ENCODE measurements around the gene CHAD.
"Not testable (repeated sequence)": the region's sequence is repeated elsewhere in the genome, so short reads cannot be mapped to it uniquely, and the experiment has no call there.

The CHAD gene

DNA sequence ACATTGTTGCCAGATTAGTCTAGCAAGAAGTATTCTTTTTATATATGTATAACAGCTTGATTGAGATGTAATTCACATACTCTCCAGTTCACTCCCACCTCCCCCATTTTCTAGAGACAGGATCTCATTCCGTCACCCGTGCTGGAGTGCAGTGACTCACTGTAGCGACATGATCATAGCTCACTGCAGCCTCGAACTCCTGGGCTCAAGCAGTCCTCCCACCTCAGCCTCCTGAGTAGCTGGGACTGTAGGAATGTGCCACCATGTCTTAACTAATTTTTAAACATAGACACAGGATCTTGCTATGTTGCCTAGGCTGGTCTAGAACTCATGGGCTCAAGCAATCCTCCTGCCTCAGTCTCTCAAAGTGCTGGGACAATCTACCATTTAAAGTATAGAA is 6.7 kb upstream of the CHAD start:
- no peak for DNase-seq (ENCODE audit: low read depth in 4 of 4, low spot score in 1 of 4)

DNA sequence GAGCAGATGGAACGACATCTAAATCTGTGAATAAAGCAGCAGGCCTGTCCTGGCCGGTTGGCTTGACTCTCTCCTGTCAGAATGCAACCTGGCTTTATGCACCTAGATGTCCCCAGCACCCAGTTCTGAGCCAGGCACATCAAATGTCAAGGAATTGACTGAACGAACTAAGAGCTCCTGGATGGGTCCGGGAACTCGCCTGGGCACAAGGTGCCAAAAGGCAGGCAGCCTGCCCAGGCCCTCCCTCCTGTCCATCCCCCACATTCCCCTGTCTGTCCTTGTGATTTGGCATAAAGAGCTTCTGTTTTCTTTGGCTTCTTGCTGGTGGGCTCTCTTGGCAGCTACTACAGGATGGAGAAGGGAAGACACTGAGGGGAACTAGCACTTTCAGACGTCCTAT is 5.8 kb upstream of the CHAD start:
- no peak for DNase-seq (ENCODE audit: low read depth in 4 of 4, low spot score in 1 of 4)

DNA sequence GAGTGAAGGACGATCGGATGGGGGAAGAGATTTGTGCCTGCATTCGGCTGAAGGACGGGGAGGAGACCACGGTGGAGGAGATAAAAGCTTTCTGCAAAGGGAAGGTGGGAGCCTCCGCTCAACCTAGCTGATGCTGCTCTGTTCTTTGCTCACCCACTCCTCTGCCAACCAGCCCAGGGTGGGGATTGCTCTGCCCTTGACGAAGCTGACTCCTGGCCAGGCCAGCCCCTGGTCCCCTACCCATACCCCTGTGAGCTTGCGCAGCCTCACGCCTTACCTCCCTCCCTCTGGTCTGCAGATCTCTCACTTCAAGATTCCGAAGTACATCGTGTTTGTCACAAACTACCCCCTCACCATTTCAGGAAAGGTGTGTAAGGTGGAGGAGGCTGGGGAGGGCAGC is 5.2 kb upstream of the CHAD start:
- DNase-seq (ENCODE audit: low read depth in 4 of 4, low spot score in 1 of 4): no peak

DNA sequence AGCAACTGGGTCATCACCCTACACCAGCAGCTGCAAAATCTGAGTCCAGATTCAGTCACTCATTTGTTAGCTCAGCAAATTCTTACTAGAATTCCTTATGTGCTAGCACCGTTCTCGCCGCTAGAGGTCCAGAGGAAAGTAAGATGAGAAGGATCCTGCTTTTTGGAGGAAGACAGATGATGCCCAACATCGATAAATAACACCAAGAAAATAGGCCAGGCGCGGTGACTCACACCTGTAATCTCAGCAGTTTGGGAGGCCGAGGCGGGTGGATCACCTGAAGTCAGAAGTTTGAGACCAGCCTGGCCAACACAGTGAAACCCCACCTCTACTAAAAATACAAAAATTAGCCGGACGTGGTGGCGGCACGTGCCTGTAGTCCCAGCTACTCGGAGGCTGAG is 4.1 kb upstream of the CHAD start:
- not testable (repeated sequence) for DNase-seq (ENCODE audit: low read depth in 4 of 4, low spot score in 1 of 4)

DNA sequence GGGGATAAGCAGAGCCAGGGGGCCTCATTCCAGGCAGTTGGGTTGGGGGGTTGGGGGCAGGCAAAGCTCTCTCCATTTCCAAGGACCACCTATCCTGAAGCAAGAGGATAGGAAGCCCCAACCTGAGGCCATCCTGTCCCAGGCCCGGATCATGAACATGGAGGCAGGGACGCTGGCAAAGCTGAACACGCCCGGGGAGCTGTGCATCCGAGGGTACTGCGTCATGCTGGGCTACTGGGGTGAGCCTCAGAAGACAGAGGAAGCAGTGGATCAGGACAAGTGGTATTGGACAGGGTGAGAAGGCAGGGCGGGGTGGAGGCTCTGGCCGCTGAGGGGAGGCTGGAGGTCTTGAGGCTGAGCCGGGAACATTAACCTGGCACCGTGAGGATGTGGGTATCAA is 3.6 kb upstream of the CHAD start:
- DNase-seq (ENCODE audit: low read depth in 4 of 4, low spot score in 1 of 4): no peak

DNA sequence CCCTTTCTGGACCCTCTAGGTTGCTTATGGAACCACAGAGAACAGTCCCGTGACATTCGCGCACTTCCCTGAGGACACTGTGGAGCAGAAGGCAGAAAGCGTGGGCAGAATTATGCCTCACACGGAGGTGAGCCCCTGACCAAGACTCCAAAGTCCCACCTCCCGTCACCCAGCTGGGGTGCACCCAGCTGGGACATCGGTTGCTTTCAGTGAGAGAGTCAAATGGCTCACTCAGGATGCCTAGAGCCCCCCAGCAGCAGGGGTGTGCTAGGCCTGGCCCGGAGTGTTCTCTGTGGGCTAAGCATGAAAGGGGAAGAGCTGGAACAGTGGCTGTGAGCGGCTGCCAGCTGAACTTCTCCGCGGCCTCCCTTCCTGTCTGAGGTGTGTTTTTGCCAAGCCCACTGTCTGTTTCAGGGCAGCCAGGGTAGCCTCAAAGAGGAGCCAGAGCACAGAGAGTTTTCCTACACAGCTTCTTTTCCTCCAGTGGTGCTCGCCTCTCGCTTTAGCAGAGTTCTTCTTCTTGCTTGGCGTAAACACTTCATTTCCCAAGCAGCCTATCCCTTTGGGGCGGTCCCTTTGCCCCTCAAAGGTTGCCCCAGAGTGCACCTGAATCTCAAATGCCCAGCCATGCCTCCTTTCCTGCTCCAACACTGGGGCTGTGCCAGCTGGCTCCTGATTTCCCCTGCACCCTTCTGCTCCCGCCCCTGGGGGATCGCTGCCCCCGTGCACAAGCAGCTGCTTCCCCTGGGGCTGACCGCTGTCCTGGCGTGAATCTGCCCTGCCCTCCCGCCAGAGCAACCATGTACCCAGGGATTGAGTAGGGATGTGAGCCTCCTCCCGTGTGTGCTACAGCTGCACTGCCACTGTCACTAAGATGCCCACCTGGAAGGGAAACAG is 2.6 kb upstream of the CHAD start:
- no peak for DNase-seq (ENCODE audit: low read depth in 4 of 4, low spot score in 1 of 4)

DNA sequence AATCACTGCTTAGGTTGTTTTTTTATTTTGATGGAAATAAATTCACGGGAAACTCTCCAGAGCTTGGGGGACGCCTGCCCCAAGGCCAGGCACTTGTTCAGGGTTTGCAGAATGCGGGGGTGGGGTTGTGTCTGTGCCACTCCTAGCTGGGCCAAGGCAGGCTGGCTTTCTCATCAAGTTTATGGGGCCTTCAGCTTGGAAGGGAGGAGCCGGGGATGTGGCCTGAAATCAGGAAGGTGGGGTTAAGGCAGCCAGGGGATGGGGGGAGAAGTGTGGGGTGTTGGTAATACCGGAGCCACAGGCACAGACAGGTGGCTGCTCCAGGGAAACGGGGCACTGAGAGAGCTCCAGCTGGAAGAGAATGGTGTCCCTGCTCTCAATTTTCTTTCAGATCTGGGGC is 1.7 kb upstream of the CHAD start:
- no peak for DNase-seq (ENCODE audit: low read depth in 4 of 4, low spot score in 1 of 4)

DNA sequence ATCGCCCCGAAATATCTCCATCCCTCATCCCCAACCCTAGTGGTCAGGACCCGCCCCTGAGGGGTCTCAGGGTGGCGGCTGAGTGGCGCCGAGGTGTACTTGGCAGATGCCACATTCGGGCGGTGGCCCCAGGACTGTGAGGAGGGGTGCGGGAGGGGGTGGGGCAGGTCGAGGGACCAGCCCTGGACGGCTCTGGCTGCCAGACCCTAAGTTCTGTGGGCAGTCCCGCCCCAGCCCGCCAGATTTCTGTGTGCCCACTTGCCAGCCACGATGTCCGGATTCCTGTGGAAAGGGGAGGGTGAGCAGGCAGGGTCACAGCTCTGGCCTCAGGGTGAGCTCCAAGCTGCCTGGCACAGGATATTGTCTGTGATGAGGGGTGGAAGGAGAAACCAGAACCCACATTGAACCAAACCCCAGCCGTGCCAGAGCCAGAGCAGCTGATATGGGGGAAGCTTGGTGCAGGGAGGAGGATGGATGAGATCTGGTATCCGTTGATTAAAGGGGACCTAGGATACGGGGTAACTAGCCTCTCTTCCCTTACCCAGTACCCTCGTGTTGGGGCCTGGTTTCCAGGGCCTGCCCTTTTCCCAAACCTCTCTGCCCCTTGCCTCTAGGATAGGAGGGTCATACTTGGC is 1.1 kb upstream of the CHAD start:
- DNase-seq (ENCODE audit: low read depth in 4 of 4, low spot score in 1 of 4): no peak

DNA sequence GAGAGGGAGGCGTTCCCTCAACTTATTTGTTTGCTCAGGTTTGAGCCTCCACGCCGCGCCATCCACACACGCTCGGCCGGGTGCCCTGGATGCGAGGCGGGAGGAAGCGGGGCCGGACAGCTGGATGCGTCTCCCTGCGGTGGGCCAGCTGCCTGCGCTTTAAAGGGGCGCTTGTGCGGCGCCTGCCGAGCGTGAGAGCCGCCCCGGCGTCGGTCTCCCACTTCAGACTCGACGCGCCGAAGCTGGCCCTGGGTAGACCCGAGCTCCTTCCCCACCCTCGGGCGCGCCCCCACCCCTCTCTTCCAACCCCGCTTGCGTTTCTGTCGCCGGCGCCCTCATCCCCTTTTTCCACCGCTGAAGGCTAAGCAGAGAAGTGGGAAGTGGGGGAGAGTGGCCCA is 527 bp upstream of the CHAD start:
- no peak for DNase-seq (ENCODE audit: low read depth in 4 of 4, low spot score in 1 of 4)

DNA sequence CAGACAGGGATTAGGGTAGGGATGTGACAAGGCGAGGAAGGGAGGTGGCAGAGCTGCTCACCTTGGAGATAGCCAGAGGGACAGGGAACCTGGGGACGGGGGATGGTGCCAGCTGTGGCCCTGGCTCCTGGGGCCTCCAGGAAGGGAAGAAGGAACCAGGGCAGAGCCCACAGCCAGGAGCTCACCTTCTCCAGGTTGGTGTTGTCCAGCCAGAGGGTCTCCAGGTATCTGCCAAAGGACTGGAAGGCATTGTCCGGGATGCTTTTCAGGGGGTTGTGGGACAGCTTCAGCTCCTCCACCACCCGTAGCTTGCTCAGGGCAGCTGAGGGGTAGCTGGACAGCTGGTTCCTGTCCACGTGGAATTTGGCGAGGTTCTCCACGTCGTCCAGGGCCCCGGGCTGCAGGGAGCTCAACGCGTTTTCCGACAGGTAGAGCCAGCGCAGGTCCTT is 801 bp downstream of the CHAD start:
- DNase-seq (ENCODE audit: low read depth in 4 of 4, low spot score in 1 of 4): no peak

DNA sequence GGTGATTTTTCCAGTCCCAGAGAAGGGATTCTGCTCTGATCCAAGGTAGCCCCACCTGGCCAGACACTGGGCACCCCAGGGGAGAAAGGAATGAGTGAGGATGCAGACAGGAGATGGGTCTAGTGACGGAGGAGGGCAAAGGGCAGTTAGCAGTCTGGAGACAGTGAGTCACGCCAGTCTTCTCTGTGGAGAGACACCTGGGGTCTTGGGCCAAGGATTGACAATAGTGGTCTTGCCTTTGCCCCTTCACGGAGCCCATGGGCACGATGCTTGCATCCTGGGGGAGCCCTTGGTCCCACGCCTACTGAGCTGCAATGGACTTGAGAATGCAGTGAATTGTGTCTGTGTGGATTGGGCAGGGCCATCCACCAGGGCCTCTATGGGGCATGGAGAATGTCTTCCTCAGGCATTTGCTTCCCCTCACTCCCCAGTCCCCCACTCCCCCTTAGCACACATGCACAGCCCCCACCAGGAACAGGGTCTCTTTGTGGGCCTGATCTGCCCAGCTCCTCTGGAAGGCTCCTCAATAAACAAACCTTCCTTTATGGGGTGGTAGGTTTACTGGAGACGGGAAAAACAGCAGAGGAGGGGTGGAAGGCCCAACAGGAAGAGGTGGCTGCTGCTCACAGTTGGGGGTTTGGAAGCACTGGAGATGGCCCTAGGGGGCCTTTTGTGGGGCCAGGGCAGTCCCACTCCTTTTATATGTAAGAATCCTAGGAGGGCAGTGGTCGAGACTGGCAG is 1.4 kb downstream of the CHAD start:
- DNase-seq (ENCODE audit: low read depth in 4 of 4, low spot score in 1 of 4): no peak

DNA sequence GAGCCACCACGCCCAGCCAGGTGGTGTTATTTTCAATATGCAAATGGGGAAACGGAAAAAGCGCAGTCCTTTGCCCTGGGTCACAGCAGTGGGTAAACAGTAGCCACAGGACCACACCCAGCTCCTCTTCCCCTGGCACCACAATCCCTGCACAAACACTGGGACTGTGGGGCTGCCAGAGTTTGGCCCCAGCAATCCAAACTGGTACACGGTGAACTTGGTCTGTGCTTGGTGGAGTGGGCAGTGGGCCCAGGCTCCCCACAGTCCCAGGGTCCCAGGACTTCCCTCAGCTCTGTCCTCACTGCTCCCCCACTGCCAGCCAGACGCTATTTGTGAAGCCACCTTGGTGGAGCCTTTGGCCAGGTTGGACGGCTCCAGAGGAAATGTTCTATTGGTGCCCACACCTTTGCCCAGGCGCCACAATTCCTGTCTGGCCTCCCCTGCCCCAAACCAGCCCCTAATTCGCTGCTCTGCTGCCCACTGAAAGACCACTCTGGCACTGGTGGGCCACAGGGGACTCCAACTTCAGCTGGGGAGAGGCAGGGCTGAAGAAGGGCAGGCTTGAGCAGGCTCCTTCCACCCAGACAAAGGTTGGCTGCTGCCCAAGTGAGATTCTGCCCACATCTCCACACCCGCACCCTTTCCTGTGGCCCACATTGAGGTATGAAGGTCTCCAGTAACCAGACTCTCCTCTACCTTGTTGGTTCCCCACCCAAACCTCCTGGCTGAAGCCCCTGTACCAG is 2.1 kb downstream of the CHAD start:
- DNase-seq (ENCODE audit: low read depth in 4 of 4, low spot score in 1 of 4): no peak

DNA sequence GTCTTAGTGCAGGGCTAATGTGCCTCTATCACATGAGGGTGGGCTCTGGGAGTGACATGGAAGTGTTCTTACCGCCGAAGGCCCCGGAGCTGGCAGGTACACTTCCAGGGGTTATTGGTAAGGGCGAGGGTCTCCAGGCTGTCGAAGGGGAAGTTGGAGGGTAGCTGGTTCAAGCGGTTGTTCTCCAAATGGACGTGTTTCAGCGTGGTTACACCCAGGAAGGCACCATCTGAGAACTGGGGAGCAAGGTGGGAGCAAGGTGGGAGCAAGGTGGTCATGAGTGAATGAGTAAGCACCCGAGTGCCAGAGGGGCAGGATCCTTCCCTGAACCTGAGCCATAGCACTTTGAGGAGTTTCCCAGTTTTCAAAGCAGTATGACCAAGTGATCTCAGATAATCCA is 3.0 kb downstream of the CHAD start:
- no peak for DNase-seq (ENCODE audit: low read depth in 4 of 4, low spot score in 1 of 4)

DNA sequence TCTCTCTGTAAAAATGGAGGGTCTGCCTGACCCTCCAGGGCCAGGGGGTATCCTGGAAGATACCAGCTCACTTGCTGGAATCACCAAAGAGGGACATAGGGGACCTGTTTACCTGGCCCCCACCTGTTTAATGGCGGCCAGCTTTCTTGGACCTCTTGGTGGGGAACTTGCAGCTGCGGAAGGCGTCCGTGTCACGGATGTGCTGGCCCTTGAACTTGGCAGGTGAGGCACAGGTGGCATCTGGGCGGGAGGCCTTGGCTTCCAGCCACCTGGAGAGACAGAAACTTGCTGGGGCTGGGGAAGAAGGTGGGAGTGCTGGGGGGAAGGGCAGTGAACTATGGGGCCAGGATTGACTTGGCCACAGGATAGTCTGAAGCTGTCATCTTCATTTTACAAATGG is 3.5 kb downstream of the CHAD start:
- DNase-seq (ENCODE audit: low read depth in 4 of 4, low spot score in 1 of 4): no peak

DNA sequence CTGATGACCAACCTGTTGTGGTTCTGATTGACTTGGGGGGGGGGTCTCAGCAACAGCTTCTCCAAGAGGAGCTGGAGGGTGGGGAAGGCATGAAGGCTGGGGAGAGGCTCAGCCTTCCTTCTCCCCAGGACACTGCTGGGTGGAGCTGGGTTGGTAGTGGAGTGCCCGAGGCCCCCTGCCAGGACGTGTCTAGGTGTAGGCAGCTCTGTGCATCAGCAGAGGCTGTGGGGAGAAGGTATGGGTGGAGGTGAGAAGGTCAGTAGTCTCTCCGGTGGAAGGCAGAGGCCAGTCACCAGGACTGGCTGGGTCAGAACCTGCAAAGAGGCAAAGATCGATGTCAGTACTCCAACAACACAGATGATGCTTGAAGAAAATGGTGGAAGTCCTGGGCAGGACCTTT is 3.9 kb downstream of the CHAD start:
- no peak for DNase-seq (ENCODE audit: low read depth in 4 of 4, low spot score in 1 of 4)

DNA sequence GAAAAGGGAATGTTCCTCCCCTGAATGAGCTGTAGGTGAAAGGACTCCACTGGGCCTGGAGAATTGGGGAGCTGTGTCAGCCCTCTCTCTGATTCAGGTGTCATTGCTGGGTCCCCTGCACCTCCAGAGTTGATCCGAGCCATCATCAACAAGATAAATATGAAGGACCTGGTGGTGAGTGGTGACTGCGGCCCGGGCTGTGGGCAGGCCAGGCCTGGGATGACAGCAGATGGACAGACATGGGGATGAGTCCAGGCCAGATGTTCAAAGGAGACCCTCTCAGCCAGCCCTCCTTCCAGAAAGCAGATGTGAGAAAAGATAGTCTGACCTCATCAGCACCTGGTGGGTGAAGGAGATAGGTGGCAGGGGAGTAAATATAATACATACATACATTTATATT is 4.6 kb downstream of the CHAD start:
- DNase-seq (ENCODE audit: low read depth in 4 of 4, low spot score in 1 of 4): no peak

DNA sequence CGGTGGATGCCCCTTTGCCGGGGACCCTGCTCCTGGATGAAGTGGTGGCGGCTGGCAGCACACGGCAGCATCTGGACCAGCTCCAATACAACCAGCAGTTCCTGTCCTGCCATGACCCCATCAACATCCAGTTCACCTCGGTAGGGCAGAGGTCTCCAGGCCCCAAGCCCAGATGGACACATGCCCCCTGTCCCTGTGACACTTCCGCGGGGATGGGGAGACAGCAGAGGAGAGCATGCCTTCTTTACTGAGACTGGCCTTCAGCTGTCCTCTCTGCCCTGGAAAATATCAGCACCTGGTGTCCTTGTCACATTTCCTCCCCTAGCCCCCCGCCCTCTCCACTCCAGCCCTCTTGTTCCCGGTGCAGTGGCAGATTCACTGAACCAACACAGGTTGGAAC is 6.2 kb downstream of the CHAD start:
- DNase-seq (ENCODE audit: low read depth in 4 of 4, low spot score in 1 of 4): no peak

DNA sequence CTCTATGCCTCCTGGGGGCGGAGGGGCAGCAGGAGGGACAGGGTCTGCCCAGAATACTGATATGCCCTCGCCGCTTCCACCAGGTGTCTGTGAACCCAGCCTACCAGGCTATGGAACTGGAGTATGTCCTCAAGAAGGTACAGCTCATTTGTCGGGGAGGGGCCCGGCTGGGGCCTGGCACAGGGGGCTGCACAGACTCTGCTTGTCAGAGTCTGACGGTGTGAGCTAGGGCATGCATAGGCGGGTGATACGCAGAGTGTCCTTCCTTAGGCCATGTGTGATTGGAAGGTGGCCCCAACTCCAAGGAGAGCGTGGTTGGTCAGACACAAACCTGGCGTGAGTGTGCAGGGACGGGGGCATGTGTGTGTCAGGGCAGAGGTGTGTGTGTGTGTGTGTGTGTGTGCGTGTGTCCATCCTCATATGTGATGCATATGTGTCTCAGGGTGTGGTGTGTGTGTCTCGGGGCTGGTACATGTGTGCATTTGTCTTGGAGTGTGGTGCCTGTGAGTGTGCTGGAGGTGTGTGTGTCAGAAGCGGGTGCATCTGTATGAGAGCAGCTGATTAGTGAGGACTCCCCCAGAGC is 7.0 kb downstream of the CHAD start:
- no peak for DNase-seq (ENCODE audit: low read depth in 4 of 4, low spot score in 1 of 4)

DNA sequence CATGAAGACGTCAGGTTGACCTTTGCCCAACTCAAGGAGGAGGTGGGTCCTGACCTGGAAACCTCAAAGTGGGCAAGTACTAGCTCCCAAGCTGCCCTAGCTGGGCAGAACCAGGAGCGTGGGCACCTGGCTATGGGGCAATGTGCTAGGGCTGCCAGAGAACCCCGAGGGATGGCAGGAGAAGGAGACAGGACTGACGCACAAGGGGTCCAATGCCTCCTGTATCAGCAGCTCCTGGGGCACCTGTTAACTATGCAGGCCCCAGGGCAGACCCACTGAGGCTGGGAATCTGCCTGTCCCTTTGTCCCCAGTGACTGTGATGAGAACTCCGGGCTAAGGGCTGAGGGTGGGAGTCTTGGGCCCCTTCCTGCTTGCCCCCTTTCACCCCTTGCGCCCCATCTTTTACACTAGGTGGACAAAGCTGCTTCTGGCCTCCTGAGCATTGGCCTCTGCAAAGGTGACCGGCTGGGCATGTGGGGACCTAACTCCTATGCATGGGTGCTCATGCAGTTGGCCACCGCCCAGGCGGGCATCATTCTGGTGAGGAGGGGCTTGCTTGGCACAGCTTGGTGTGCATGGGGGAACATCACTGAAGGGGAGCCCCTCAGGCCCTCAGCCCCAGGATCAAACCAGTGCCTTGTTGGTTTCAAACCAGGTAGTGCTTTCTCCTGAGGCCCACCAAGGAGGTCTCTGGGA is 7.7 kb downstream of the CHAD start:
- DNase-seq (ENCODE audit: low read depth in 4 of 4, low spot score in 1 of 4): no peak

DNA sequence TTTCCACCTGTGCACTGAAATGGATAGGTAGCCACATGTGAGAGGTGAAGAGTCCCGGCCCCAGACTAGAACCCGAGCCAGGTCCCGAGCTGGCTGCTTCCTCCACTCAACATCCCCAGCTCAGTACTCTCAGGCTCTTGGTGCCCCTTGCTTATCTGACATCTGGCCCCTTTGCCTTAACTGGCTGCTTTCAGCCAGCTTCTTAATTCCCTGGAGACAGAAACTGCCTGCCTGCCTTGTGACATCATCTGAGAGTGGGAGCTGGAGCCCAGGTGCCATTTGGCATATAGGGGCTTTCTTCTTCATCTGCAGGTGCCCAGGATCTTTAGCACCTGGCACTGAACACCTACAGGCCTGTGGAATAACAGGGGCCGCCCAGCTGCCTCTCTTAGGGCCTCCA is 8.9 kb downstream of the CHAD start:
- DNase-seq (ENCODE audit: low read depth in 4 of 4, low spot score in 1 of 4): no peak
